GM19328 (cell line): ENCODE results near the gene IMPACT.

Source experiments
- ATAC-seq: cut with Tn5 transposase; IDR thresholded peaks from one replicate; pipeline ENCODE4 v1.9.1; 2021; ENCODE audit warnings: mild to moderate bottlenecking, moderate library complexity; ENCODE audit not compliant: unreplicated experiment

The IMPACT gene

DNA sequence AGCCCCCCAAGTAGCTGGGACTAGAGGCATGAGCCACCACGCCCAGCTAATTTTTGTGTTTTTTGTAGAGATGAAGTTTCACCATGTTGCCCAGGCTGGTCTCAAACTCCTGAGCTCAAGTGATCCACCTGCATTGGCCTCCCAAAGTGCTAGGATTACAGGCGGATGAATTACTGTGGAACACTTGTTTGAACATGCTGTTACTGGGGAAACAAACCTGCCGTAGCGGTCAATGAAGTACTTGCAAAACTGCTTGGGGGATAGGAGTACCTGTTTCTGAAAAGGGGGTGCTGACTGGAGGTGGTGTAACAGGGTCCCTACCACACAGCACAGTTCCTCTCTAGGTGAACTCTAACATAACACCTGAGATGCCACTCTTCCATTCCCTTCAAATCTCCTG, 5.9 kb upstream of the IMPACT start:
- no peak for ATAC-seq

- ATAC-seq, result no peak
Measured at GRCh38 chr18:24421831-24422230, 4.6 kb upstream of the IMPACT start.

DNA sequence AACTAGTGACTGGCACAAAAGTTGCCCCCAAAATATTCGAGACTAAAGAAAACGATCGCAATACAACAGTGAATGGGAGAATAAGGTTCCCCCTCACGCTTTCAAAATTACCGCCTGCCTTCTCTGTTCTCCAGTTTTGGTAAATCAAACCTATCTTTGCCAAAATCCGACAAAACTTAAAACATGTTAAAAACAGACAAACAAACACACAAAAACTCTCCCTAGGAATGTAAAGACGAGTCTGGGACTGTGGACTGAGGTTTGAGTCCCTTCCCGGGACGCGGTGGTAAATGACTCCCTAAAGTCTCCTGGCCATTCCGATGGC, 435 bp upstream of the IMPACT start:
- ATAC-seq, result no peak

DNA sequence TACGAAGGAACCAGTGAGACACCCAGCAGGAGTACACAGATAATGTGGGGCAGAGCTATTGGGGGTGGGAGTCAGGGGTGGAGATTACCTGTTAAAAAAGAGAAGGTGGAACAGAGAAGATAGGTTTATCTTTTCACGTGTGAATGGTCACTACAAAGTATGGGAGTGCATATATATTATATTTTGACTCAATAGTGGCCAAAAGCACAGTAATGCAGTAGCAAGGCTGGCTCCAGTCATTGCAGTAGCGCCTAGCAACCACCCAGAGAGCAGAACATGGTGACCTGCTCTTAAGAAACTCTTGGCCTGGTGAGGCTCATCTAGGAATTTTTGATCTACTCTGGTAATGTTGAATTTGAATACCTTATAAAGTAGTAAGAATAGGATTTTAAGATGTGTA, 1.0 kb downstream of the IMPACT start:
- ATAC-seq, result no peak

GRCh38 chr18:24428709-24429108, 2.2 kb downstream of the IMPACT start:
- ATAC-seq, result no peak

DNA sequence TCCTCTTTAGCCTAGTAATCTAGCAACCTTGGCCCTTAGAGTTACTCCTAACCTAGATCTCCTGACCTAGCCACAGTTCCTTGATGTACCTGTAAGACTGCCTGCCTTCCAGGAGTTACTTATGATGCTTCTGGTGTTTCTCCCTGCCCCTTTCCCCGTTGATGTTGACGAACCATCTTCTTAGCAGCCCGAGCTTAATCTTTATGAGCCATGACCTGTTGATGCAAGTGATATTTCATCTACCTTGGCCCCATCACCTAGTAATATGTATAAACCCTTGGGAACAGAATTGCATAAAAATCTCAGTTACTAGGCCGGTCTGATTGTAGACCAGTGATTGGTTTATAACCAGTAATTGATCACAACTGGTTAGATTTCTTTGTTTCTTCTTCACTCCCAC, 2.7 kb downstream of the IMPACT start:
- no peak for ATAC-seq

DNA sequence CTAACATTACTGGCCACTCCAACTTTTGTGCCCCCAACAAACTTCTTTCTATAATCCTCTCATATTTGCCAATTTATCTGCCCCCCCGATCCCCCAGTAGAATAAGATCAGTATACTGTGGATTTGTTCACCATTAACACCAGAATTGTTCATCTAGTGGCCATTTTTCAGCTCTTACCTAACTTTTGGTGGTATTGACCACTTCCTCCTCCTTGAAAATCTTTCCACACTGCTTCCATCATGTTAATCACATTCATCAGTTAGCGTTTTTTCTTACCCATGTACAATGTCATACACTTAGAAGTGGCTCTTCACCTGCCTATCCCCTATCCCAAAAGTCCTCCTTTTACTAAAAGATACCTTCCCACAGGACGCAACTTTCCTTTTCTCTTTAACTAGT, 6.1 kb downstream of the IMPACT start:
- ATAC-seq, result no peak

DNA sequence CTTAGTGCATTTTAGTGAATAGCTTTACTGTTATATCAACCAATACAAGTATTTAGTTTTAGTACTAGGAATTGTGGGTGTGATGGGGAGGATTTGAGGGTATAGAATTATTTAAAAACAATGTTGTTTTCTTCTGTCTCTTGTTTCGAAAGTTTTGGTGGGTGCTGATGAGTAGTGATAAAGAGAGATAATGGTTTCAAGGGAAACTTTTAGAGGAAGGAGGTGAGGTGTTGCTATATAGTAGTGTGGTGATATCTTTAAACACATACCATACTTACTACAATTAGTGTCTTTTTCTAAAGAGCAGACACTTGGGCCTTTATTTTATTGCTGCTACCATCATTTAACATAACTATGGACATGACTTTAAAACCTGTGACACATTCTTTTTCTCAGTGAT, 10.5 kb downstream of the IMPACT start:
- ATAC-seq, result no peak

DNA sequence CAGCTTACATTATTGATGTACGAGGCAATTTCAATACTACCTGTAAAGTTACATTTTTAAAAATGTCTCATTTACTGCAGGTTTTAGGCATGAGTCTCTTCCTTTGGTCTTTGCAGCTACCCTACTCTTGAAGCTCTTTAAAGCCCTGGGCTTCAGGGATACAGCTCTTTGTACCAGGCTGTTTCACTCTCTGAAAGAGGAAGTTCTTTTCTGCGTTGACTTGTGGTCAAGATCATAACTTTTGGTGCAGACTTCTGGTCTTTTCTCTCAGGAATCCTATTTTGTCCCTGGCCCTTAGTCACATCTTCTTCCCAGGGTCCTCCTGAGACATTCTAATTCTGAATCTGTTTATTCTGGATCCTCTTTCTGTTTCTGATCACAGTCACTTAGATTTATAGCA, 17.4 kb downstream of the IMPACT start:
- ATAC-seq, result peak; percentile 52

DNA sequence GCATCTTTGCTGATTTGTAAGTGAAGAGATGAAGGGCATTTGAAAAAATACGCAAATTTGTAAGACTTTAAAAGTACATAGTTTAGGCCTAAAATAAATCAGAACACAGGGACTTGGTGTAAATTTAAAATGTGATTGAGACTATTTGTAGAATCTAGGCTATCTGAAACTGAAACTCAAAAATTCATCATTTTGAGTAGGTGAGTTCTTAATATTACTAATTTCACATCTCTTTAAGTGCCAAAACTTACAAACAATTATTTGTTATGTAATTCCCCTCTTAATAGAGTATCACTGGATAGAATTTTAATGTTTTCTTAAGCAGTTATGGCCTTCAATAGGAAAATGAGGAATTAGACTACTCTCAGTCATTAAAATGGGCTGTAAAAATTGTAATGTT, 20.0 kb downstream of the IMPACT start:
- ATAC-seq, result no peak

- no peak for ATAC-seq
Measured at GRCh38 chr18:24446953-24447538, 20.6 kb downstream of the IMPACT start.

GRCh38 chr18:24447961-24448360, 21.5 kb downstream of the IMPACT start:
- no peak for ATAC-seq

GRCh38 chr18:24456549-24456948, 30.1 kb downstream of the IMPACT start:
- ATAC-seq, result no peak

- no peak for ATAC-seq
Measured at GRCh38 chr18:24459772-24460171, 33.3 kb downstream of the IMPACT start.

GRCh38 chr18:24460388-24460787, 33.9 kb downstream of the IMPACT start, which contains the start of gene HRH4:
TSS of gene HRH4 (plus strand) at chr18:24460637. CDS start at chr18:24460729, 92 bp downstream.
- ATAC-seq, result no peak

DNA sequence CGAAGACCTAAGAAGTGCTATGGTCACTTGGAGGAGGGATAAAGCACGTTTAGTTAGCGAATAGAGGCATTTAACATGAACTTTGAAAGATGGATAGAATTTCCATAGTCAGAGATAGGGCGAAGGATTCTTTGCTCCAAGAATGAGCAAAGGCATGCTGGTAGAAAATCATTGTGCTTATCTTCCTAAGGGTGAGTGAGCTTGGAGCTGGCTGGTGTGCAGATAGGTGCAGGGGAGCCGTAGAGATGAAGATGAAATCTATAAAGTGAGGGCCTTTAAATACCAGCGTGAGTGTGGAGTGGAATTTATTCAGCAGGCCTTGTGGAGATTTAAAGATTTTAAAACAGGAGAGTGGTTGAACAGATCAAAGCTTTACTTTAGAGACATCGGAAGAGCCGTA, 35.5 kb downstream of the IMPACT start:
- ATAC-seq, result no peak

DNA sequence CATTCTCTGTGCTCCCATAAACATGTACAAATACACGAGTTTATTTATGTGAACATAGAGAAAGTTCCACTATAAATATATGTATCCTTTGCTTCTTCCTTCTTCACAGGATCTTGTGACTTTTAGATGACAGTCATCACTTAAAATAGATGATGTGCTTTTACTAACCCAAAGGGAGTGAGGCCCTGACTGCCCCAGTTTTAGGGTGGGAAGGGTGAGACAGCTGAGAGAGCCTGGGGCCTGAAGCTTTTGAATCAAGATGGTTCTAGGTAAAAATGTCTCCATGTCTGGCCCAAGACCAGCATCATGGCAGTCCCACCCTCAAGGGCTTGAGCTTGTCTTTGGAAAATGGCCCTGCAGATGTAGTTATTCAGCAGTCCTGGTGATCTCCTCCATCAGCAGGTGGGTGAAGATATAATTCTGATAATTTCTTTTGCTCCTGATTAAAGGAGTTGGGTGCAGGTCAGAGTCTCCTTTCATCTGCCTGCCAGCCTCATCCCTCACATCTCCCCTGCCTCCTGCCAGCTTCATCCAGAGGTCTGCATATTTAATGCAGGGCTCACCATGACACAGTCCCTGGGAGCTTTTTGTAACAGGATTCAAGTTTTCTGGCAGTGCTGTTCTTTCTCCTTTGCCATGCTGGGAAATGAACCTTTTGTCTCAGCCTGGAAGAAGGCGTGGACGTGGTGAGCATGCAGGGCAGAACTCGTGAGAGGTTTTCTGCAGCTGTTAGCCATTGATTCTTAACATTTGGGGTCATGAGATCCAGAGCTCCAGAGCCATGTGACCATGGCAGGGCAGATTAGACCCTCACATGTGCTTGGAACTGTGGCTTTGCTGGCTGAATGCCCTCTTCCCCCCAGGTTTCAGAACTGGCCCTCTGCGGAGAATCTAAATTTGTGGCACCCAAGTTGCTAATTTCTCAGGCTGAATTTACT, 36.6 kb downstream of the IMPACT start:
- no peak for ATAC-seq

DNA sequence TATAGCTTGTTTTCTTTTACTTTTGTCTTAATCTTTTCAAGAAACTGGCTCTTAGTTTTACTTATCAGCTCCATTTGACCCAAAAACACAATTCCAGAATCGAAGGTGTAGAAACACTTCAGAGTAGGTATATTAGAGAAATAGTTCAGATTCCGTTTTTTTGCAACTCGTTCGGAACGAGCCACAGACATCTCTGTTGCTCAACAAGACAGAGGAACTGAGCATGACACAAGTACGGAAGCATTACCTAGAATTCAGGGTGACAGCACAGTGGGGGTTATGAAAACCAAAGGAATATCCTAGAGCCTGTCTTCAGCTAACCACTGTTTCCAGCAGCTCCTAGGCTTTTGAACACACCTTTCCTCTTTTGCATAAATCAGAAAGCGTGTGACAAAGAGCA, 39.0 kb downstream of the IMPACT start:
- ATAC-seq, result no peak

- no peak for ATAC-seq
Measured at GRCh38 chr18:24466771-24467170, 40.3 kb downstream of the IMPACT start.

GRCh38 chr18:24470022-24470618, 43.6 kb downstream of the IMPACT start:
- no peak for ATAC-seq

DNA sequence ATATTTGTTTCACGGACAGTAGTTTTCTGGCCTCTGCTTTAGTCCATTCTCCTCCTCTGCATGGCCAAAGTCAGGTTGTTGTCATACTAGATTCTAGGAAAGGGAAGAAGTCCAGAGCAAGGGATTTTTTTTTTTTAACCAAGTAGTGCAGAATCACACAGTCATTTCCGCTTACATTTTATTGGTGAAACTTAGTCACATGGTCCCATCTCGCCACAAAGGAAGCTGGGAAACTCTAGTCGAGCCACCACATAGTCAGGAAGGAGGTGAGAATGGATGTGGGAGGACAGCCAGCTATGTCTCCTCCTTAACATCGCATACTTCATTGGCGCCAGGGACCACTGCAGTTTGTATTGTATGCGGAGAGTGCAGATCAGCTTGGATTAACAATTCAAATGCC, 44.3 kb downstream of the IMPACT start:
- no peak for ATAC-seq

- ATAC-seq, result no peak
Measured at GRCh38 chr18:24472591-24472990, 46.1 kb downstream of the IMPACT start.
